ENCODE results near the gene ATF2.

DNA sequence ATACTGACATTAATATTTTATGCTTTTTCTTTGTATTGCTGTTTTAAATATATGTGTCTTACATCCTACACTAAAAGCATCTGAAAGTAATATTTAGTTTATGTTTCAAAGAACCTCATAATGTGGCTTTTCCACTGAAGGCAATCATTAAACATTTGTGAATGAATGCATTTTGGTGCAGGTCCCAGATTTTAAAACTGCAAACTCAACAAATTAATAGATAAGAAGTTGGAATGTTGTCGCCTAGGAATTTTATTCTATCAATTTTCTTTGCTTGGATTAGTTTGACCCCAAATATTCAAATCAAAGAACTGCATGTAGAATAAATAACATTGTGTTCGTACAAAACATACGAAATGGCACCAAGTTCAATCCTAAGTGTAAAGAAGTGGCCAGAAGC, 44.7 kb downstream of the ATF2 start:
- TF ChIP-seq CCNT2 (IDR thresholded peaks at IDR 0.05; ENCODE audit: borderline replicate concordance, extremely low read depth, insufficient read length, low read depth, low read length) (no peak), RAD21 (CRISPR knock-in tag; conservative IDR thresholded peaks at IDR 0.05 in 1 of 2, IDR thresholded peaks at IDR 0.05 in 1 of 2) (no peak), ZBTB8A (IDR thresholded peaks at IDR 0.05; ENCODE audit: partially characterized antibody) (no peak), ESRRA (IDR thresholded peaks at IDR 0.05; ENCODE audit: borderline replicate concordance, low read depth) (no peak)
